GM18909 (cell line): ENCODE data around the gene CDR2.
A peak's percentile ranks its signal among the peaks of the same experiment; 100 is the strongest.
"Not testable (repeated sequence)": the region's sequence is repeated elsewhere in the genome, so short reads cannot be mapped to it uniquely, and the experiment has no call there.

ENCODE experiments used
- ATAC-seq: cut with Tn5 transposase; IDR thresholded peaks from one replicate; pipeline ENCODE4 v1.9.1; 2021; ENCODE audit warnings: mild to moderate bottlenecking; ENCODE audit not compliant: unreplicated experiment, poor library complexity

The CDR2 gene

DNA sequence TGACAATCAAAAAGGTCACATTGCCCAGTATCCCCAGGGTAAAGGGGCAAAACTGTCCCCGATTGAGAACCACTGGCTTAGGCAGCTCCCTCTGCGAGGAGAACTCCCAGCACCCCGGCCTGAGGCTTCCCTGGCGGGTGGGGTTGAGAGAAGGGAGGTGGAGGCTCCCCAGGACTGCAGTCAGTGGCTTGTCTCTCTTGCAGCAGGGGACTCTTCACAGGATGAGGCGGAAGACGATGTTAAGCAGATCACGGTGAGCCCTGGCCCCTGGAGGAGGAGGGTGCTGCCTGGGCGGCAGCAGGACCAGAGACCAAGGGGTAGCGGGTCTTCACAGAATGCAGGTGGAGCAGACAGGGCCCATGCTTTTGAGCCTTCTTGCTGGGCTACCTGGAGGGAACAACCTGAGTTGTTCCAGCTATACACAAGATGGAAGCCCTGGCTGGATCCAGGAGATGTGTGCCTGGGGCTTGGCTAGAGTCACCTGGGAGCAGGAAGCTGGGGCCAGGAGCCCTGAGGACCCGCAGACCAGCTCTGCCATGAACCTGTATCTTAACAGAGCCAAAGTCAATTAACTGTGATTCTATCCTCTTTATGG, 60.4 kb downstream of the CDR2 start:
- no peak for ATAC-seq

- no peak for ATAC-seq
These were observed 61.3 kb downstream of the CDR2 start for GRCh38 chr16:22312897-22313781.

GRCh38 chr16:22311520-22311919, 62.9 kb downstream of the CDR2 start:
- no peak for ATAC-seq

GRCh38 chr16:22308824-22309520, 65.4 kb downstream of the CDR2 start:
- ATAC-seq: no peak

DNA sequence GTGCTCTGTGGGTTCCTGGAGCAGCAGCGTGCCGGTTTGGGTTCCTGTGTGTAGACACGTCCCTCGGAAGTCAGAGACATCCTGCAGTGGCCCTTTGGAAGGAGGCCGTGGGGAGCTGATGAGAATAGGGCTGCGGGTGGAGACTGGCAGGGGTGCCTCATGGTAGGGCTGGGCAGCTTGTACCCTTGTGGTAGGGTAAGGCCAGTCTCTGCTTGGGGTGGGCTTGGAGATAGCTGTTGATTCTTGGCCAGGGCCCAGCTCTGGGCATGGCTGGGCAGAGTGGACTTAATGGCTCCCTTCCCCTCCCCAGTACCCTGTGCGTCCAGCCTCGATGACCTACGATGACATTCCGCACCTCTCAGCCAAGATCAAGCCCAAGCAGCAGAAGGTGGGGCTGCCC, 66.6 kb downstream of the CDR2 start:
- no peak for ATAC-seq

GRCh38 chr16:22306788-22307187, 67.6 kb downstream of the CDR2 start:
- no peak for ATAC-seq

- ATAC-seq: no peak
These were observed 70.0 kb downstream of the CDR2 start for GRCh38 chr16:22304411-22304810.

- no peak for ATAC-seq
These were observed 71.5 kb downstream of the CDR2 start for GRCh38 chr16:22302776-22303363.

DNA sequence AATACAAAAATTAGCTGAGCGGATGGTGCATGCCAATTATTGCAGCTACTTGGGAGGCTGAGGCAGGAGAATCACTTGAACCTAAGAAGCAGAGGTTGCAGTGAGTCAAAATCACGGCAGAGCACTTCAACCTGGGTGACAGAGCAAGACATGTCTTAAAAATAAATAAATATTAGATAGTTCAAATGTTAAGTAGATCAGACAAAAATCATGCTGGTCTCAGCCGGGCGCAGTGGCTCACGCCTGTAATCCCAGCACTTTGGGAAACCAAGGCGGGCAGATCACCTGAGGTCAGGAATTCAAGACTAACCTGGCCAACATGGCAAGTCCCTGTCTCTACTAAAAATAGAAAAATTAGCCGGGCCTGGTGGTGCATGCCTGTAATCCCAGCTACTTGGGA, 73.0 kb downstream of the CDR2 start:
- ATAC-seq: not testable (repeated sequence)

DNA sequence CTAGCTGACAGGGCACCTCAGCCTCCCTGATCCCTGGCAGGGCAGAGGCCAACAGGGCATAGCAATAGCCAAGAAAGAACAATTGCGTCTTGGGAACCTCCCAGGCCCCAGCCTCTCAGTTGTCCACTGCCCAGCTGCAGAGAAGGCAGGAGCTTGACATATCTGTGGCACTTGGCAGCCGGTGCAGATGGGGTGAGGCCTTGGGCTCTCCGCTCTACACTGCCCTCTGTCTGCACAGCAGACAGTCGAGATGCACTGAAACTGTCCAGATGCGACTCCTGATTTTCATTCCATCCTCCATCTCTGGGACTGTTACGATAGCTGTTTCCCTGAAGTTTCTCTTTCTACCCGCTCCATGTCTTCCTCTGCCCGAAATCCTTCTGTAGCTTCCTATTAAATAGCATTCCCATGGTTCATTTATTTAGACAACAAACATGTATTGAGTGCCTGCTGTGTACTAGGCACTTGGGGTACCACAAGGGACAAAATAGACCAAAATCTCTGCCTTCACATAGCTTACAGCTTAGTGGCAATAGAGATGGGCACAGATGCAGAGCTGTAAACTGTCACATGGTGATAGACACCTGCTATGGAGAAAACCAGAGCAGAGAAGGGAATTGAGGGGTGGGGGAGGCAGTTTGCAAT, 73.9 kb downstream of the CDR2 start:
- no peak for ATAC-seq

DNA sequence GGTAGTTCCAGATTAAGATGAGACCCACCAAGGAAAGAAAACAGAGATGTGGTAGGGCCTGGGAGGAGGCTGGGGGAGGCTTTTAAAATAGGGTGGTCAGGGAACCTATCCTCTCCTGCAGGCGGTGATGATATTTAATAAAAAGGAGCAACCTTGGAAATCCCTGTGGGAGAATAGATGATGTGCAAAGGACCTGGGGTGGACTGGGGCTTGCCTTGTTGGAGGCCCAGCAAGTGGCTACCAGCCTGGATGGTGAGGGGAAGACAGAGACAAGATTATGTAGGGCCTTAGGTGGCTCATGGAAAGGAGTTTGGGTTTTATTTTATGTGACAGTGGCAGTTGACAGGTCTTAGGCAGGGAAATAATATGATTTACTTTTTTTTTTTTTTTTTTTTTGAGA, 75.4 kb downstream of the CDR2 start:
- ATAC-seq: no peak

DNA sequence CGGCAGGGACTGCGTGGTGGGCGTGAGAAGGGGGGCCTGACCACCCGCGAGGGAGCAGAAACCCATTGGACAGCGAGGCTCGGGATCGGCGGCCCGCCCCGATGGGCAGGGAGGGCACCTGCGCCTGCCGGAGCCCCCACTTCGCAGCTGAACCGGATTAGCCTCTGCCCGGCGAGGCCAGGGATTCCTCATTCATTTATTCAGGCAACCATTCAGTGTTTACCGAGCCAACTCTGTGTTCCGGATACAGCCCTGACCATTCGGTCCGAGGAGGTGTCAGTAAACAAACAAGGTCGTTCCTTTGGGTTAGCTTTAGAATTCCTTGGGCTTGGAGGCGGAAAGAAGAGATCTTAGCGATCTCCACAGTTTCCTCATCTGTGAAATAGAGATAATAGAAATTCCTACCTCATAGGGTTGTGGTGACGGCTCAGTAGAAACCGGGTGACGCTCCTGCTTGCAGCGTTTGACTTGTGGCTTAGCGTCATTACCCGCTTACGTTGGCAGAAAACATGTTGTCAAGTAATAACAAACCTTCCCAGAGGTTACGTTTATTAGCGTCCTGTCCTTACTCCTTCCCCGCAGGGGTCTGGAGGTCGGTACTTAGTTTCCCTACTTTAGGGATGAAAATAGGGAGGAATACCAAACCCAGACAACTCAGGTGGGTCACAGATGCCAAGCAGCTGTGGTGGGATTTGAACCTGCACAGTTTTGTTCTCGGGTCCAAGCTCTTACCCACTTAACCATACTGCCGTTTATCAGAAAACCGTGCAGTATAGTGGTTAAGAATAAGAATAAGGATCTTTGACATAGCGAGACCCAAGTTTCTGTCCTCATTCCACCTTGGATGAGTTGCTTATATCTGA, 76.3 kb downstream of the CDR2 start:
- ATAC-seq: peak; percentile 37

GRCh38 chr16:22297114-22297870, 77.1 kb downstream of the CDR2 start, which contains the start of gene POLR3E:
TSS of gene POLR3E (plus strand) at chr16:22297409. CDS start at chr16:22302969, 5,560 bp downstream.
- peak; percentile 82 for ATAC-seq

DNA sequence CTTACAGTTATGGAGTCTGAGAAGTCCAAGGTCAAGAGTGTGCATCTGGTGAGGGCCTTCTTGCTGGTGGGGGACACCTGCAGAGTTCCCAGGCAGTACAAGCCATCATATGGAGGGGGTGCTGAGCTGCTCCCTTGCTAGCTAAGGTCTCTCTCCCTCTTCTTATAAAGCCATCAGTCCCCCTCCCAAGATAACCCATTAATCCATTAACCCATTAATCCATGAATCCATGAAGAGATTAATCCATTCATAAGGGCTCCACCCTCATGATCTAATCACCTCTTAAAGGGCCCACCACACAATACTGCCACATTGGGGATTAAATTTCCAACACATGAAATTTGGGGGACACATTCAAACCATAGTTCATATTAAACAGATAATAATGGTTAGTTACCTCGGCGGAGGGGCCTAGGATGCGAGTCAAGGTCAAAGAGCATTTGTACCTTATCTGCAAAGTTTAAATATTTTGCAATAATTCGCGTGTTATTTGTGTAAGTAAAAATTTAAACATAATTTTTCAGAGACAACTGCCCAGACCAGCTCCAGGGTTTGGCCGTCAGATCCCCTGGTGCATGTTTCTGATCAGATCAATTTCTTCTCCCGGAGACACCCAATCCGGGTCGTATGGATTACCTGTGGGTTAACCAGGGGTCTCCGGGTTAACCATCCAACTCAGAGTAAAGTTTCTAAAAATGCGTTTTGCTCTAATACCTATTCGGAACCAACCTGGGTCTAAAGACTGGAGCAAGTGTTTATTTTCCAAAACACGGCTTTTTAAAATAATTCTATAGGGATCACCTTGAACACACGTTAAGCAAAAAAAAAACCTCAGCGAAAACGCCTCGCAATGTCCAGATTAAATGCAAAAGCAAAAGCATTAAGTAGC, 78.0 kb downstream of the CDR2 start:
- peak; percentile 1 for ATAC-seq
